H9 (cell line): ENCODE measurements around the gene PCSK1. TPM values are rescaled to one million over a fixed set of nuclear protein-coding genes. Genes with fewer than 3 reads are reported as not detected.

Experiments used
- DNase-seq: peaks from one replicate; pipeline ENCODE4 v3.0.0-alpha.2; 2017
- H2AFZ ChIP-seq: one replicate; pipeline ENCODE4 v1.6.1; 2013; ENCODE audit warnings: mild to moderate bottlenecking, low read length, control low read depth, moderate library complexity
- H2AK5ac ChIP-seq: 2 replicates; pipeline ENCODE4 v1.6.1; 2013; ENCODE audit warnings: low read length, control low read depth, mixed read lengths; ENCODE audit not compliant: insufficient read length
- H2BK120ac ChIP-seq: one replicate; pipeline ENCODE4 v1.6.1; 2013; ENCODE audit warnings: low read depth, mild to moderate bottlenecking, low read length, control low read depth, inconsistent platforms; ENCODE audit not compliant: poor library complexity, severe bottlenecking
- H2BK12ac ChIP-seq: 2 replicates; pipeline ENCODE4 v1.6.1; 2013; ENCODE audit warnings: low read length, control low read depth, mixed read lengths, low read depth; ENCODE audit not compliant: insufficient read length
- H2BK15ac ChIP-seq: 2 replicates; pipeline ENCODE4 v1.6.1; 2013; ENCODE audit warnings: low read depth, low read length, control low read depth
- H2BK20ac ChIP-seq: one replicate; pipeline ENCODE4 v1.6.1; 2013; ENCODE audit warnings: low read depth, mild to moderate bottlenecking, low read length, control low read depth, inconsistent platforms; ENCODE audit not compliant: poor library complexity, severe bottlenecking
- H2BK5ac ChIP-seq: 2 replicates; pipeline ENCODE4 v1.6.1; 2013; ENCODE audit warnings: low read length, control low read depth, mixed read lengths; ENCODE audit not compliant: insufficient read length
- H3K14ac ChIP-seq: 2 replicates; pipeline ENCODE4 v1.6.1; 2013; ENCODE audit warnings: low read length, control low read depth; ENCODE audit not compliant: insufficient read depth
- H3K18ac ChIP-seq: 2 replicates; pipeline ENCODE4 v1.6.1; 2013; ENCODE audit warnings: low read depth, mild to moderate bottlenecking, mixed read lengths, low read length, control low read depth; ENCODE audit not compliant: insufficient read length
- H3K23ac ChIP-seq: 2 replicates; pipeline ENCODE4 v1.6.1; 2013; ENCODE audit warnings: low read length, control low read depth, mixed read lengths, low read depth; ENCODE audit not compliant: insufficient read length
- H3K23me2 ChIP-seq: 2 replicates; pipeline ENCODE4 v1.6.1; 2013; ENCODE audit warnings: low read depth, mild to moderate bottlenecking, mixed read lengths, low read length, control low read depth; ENCODE audit not compliant: insufficient read length, poor library complexity, severe bottlenecking
- H3K27ac ChIP-seq: 2 replicates; pipeline ENCODE4 v1.5.1; 2013; ENCODE audit warnings: low read length, control low read depth, mixed read lengths, low read depth; ENCODE audit not compliant: insufficient read length
- H3K27me3 ChIP-seq: 2 replicates; pipeline ENCODE4 v1.6.1; 2013; ENCODE audit warnings: low read length, control low read depth, inconsistent platforms; ENCODE audit not compliant: insufficient read depth
- H3K4ac ChIP-seq: 2 replicates; pipeline ENCODE4 v1.6.1; 2013; ENCODE audit warnings: low read depth, mild to moderate bottlenecking, control low read depth, inconsistent platforms, low read length, moderate library complexity
- H3K4me1 ChIP-seq: 2 replicates; pipeline ENCODE4 v1.6.1; 2013; ENCODE audit warnings: low read length, control low read depth, inconsistent platforms; ENCODE audit not compliant: insufficient read depth
- H3K4me2 ChIP-seq: 2 replicates; pipeline ENCODE4 v1.6.1; 2013; ENCODE audit warnings: low read length, control low read depth, mixed read lengths; ENCODE audit not compliant: insufficient read length, insufficient read depth
- H3K56ac ChIP-seq: 2 replicates; pipeline ENCODE4 v1.6.1; 2013; ENCODE audit warnings: low read depth, mild to moderate bottlenecking, mixed read lengths, low read length, control low read depth; ENCODE audit not compliant: insufficient read length
- H3K79me1 ChIP-seq: 2 replicates; pipeline ENCODE4 v1.6.1; 2013; ENCODE audit warnings: low read depth, mild to moderate bottlenecking, moderate library complexity, low read length, control low read depth, inconsistent platforms; ENCODE audit not compliant: insufficient read depth, poor library complexity, severe bottlenecking
- H3K79me2 ChIP-seq: 2 replicates; pipeline ENCODE4 v1.6.1; 2013; ENCODE audit warnings: low read length, control low read depth, inconsistent platforms; ENCODE audit not compliant: insufficient read depth
- H3K9ac ChIP-seq: 2 replicates; pipeline ENCODE4 v1.6.1; 2013; ENCODE audit warnings: low read length, control low read depth, mixed read lengths; ENCODE audit not compliant: insufficient read length; ENCODE audit errors: extremely low read depth
- H3K9me3 ChIP-seq: one replicate; pipeline ENCODE4 v1.6.1; 2013; ENCODE audit warnings: low read depth, low read length, inconsistent platforms; ENCODE audit not compliant: control insufficient read depth
- H3T11ph ChIP-seq: one replicate; pipeline ENCODE4 v1.6.1; 2013; ENCODE audit warnings: mild to moderate bottlenecking, low read length, control low read depth, inconsistent platforms
- H4K20me1 ChIP-seq: one replicate; pipeline ENCODE4 v1.6.1; 2013; ENCODE audit not compliant: control insufficient read depth, insufficient read length, insufficient read depth
- H4K5ac ChIP-seq: 2 replicates; pipeline ENCODE4 v1.6.1; 2013; ENCODE audit warnings: low read depth, mild to moderate bottlenecking, mixed read lengths, low read length, control low read depth; ENCODE audit not compliant: insufficient read length
- H4K8ac ChIP-seq: replicated peaks from 2 replicates; pipeline ENCODE4 v1.6.1; 2013; ENCODE audit warnings: low read length, control low read depth, mixed read lengths, low read depth; ENCODE audit not compliant: insufficient read length
- H4K91ac ChIP-seq: 2 replicates; pipeline ENCODE4 v1.6.1; 2013; ENCODE audit warnings: low read depth, mild to moderate bottlenecking, moderate library complexity, mixed read lengths, low read length, control low read depth; ENCODE audit not compliant: insufficient read length
- H3K27ac Mint-ChIP-seq, 3 experiments: 2 replicates in 2 of 3; 3 replicates in 1 of 3; pipeline ENCODE4 v1.8.0; 2020 to 2021; ENCODE audit warnings: mixed read lengths in 3 of 3, mild to moderate bottlenecking in 1 of 3, moderate library complexity in 1 of 3
- H3K27me3 Mint-ChIP-seq: 2 replicates; pipeline ENCODE4 v1.8.0; 2021; ENCODE audit warnings: low read depth, mild to moderate bottlenecking, moderate library complexity, mixed read lengths
- H3K36me3 Mint-ChIP-seq, 3 experiments: 2 replicates in 2 of 3; 3 replicates in 1 of 3; pipeline ENCODE4 v1.8.0; 2020 to 2021; ENCODE audit warnings: low read depth in 3 of 3, mixed read lengths in 3 of 3; ENCODE audit not compliant: insufficient read depth in 1 of 3
- H3K4me1 Mint-ChIP-seq, 2 experiments: 2 replicates each; pipeline ENCODE4 v1.8.0; 2020; ENCODE audit warnings: mixed read lengths in 2 of 2
- H3K4me3 Mint-ChIP-seq, 2 experiments: 2 replicates in 1 of 2; 3 replicates in 1 of 2; pipeline ENCODE4 v1.8.0; 2020 to 2021; ENCODE audit warnings: mild to moderate bottlenecking in 2 of 2, mixed read lengths in 2 of 2, moderate library complexity in 1 of 2
- H3K9me3 Mint-ChIP-seq, 2 experiments: 2 replicates in 1 of 2; 3 replicates in 1 of 2; pipeline ENCODE4 v1.8.0; 2020; ENCODE audit warnings: mild to moderate bottlenecking in 2 of 2, mixed read lengths in 2 of 2, moderate library complexity in 1 of 2
- CTCF ChIP-seq: fragments of 200-600 bp; sonication (generic); conservative IDR thresholded peaks from 3 replicates; pipeline ENCODE4 v1.8.0; 2021; ENCODE audit warnings: antibody characterized with exemption, mild to moderate bottlenecking
- WGBS: extraction: QIAGEN DNeasy Blood & Tissue Kit; methylation state at CpG from one replicate; pipeline ENCODE4 v1.1.7; 2013; ENCODE audit warnings: missing lambda C conversion rate, low lambda C conversion rate, mixed read lengths; ENCODE audit not compliant: insufficient read length; ENCODE audit errors: extremely low coverage; 5-methylcytosine and 5-hydroxymethylcytosine counted together
- total RNA-seq: library from RNA; stranded (reverse); gene quantifications from 2 replicates; pipeline ENCODE4 v1.2.1, GENCODE V29; 2021

The PCSK1 gene
- total RNA-seq, 1 experiment from 2014 or later, result 2.9 TPM

- Mint-ChIP-seq H3K36me3 (no peaks in the 10 kb centered on the region), H3K9me3 (no peaks in the 10 kb centered on the region), H3K27ac (no peak overlapping the region; a peak in 1 of 7 replicates), H3K4me1 (peaks cover 18 to 20% of the 10 kb centered on the region in 2 experiments), H3K4me3 (no peak overlapping the region), H3K27me3 (no peaks in the 10 kb centered on the region)
- Histone ChIP-seq H3K4ac (no peak overlapping the region), H3K79me1 (no peaks in the 10 kb centered on the region), H3K23me2 (no peaks in the 10 kb centered on the region), H2BK15ac (no peak overlapping the region), H2BK12ac (no peak overlapping the region), H4K5ac (no peak overlapping the region), H3K27ac (no peak overlapping the region), H3K4me2 (no peak overlapping the region), H3K14ac (no peak overlapping the region), H3K4me1 (peaks cover 8% of the 10 kb centered on the region), H3K27me3 (no peaks in the 10 kb centered on the region), H3T11ph (no peak overlapping the region), H2AK5ac (no peak overlapping the region), H2BK20ac (no peak overlapping the region), H2BK5ac (no peak overlapping the region), H3K56ac (no peak overlapping the region), H4K20me1 (no peaks in the 10 kb centered on the region), H2BK120ac (no peak overlapping the region), H3K79me2 (0 out of 2 replicates have a peak, but pooled peaks cover 2% of the 10 kb centered on the region), H3K18ac (no peak overlapping the region), H4K91ac (no peak overlapping the region), H4K8ac (no peak overlapping the region), H2AFZ (no peak overlapping the region), H3K9me3 (no peaks in the 10 kb centered on the region), H3K9ac (no peak overlapping the region), H3K23ac (no peak overlapping the region)
- DNase-seq, result no peak
- no CpG with 5 or more reads among the region's 1 CpG for WGBS
- no peak for TF ChIP-seq CTCF
Measured at GRCh38 chr5:96385538-96385937, 47.5 kb downstream of the PCSK1 start.
